HepG2 (cell line): Measurements from ENCODE around the gene GNAL. TPM values are rescaled to one million over a fixed set of nuclear protein-coding genes. Genes with fewer than 3 reads are reported as not detected.

ENCODE experiments used
- CENPBD1 ChIP-seq: sonication (generic); formaldehyde crosslinking; IDR thresholded peaks from 2 replicates; pipeline ENCODE4 v1.8.0; 2022; ENCODE audit warnings: missing genetic modification reagents, low read depth, mild to moderate bottlenecking, borderline replicate concordance
- E2F1 ChIP-seq: sonication (generic); formaldehyde crosslinking; IDR thresholded peaks from 2 replicates; pipeline ENCODE4 v1.5.0; 2020; ENCODE audit warnings: missing genetic modification reagents
- ELK4 ChIP-seq: sonication (generic); formaldehyde crosslinking; IDR thresholded peaks from 2 replicates; pipeline ENCODE4 v1.9.0; 2021; ENCODE audit warnings: missing genetic modification reagents, borderline replicate concordance
- FOXJ3 ChIP-seq: sonication (generic); formaldehyde crosslinking; IDR thresholded peaks from 2 replicates; pipeline ENCODE4 v1.4.0; 2020; ENCODE audit warnings: missing genetic modification reagents, mild to moderate bottlenecking, borderline replicate concordance
- IRF1 ChIP-seq: sonication (generic); formaldehyde crosslinking; IDR thresholded peaks from 2 replicates; pipeline ENCODE4 v1.4.0; 2020; ENCODE audit warnings: low read depth, mild to moderate bottlenecking, missing genetic modification reagents
- JUNB ChIP-seq: sonication (generic); formaldehyde crosslinking; IDR thresholded peaks from 2 replicates; pipeline ENCODE4 v1.8.0; 2022; ENCODE audit warnings: missing genetic modification reagents, mild to moderate bottlenecking, borderline replicate concordance
- KDM3A ChIP-seq: IDR thresholded peaks from 2 replicates; pipeline ENCODE4 v1.6.1; 2018; ENCODE audit warnings: low read depth, missing compliant biosample characterization
- KLF9 ChIP-seq: IDR thresholded peaks from 2 replicates; pipeline ENCODE4 v1.6.1; 2016; ENCODE audit warnings: low read depth
- NKX3-1 ChIP-seq: sonication (generic); formaldehyde crosslinking; IDR thresholded peaks from 2 replicates; pipeline ENCODE4 v1.5.0; 2020; ENCODE audit warnings: missing genetic modification reagents
- NR2F6 ChIP-seq, 2 experiments: IDR thresholded peaks; 2 replicates each; pipeline ENCODE4 v1.6.1; 2016; ENCODE audit warnings: antibody characterized with exemption in 1 of 2, mild to moderate bottlenecking in 1 of 2
- RARA ChIP-seq: IDR thresholded peaks from 2 replicates; pipeline ENCODE4 v1.6.1; 2016; ENCODE audit warnings: missing genetic modification reagents, missing compliant biosample characterization
- TBL1XR1 ChIP-seq: fragments of 150-350 bp; IDR thresholded peaks from 2 replicates; pipeline ENCODE4 v1.6.1; 2014; ENCODE audit warnings: borderline replicate concordance, low read length; ENCODE audit not compliant: partially characterized antibody
- TEAD2 ChIP-seq: sonication (generic); formaldehyde crosslinking; IDR thresholded peaks from 2 replicates; pipeline ENCODE4 v1.9.0; 2021; ENCODE audit warnings: missing genetic modification reagents
- ZNF180 ChIP-seq: sonication (generic); formaldehyde crosslinking; IDR thresholded peaks from 2 replicates; pipeline ENCODE4 v1.4.0; 2020; ENCODE audit warnings: low read depth, missing genetic modification reagents, borderline replicate concordance
- ZNF546 ChIP-seq: sonication (generic); formaldehyde crosslinking; conservative IDR thresholded peaks from 2 replicates; pipeline ENCODE4 v1.8.1; 2023; ENCODE audit warnings: mild to moderate bottlenecking, missing genetic modification reagents
- ZNF558 ChIP-seq: sonication (generic); formaldehyde crosslinking; IDR thresholded peaks from 2 replicates; pipeline ENCODE4 v1.9.0; 2022; ENCODE audit warnings: mild to moderate bottlenecking, missing genetic modification reagents, borderline replicate concordance
- ZNF577 ChIP-seq: sonication (generic); formaldehyde crosslinking; IDR thresholded peaks from 2 replicates; pipeline ENCODE4 v1.4.0; 2020; ENCODE audit warnings: mild to moderate bottlenecking, low read depth, missing genetic modification reagents, borderline replicate concordance
- ZNF598 ChIP-seq: sonication (generic); formaldehyde crosslinking; IDR thresholded peaks from 2 replicates; pipeline ENCODE4 v1.5.1; 2020; ENCODE audit warnings: mild to moderate bottlenecking, missing genetic modification reagents, borderline replicate concordance
- ZNF609 ChIP-seq: sonication (generic); formaldehyde crosslinking; IDR thresholded peaks from 2 replicates; pipeline ENCODE4 v1.4.0; 2020; ENCODE audit warnings: mild to moderate bottlenecking, missing genetic modification reagents, borderline replicate concordance
- polyA plus RNA-seq, 8 experiments: library from polyadenylated mRNA; depleted of rRNA in 3 of 8; stranded (reverse) in 7 of 8; unstranded in 1 of 8; fragments of >200 nt; fragmentation: Illumina TruSeq in 4 of 8; extraction: Trizol in 4 of 8; gene quantifications; 2 replicates each; pipeline versions ENCODE4 v1.2.1 to v1.2.3, GENCODE V29; 2011 to 2016; ENCODE audit warnings: low read depth in 4 of 8, missing spikeins in 1 of 8, mixed read lengths in 1 of 8; ENCODE audit not compliant: insufficient read depth in 1 of 8
- total RNA-seq, 5 experiments: library from RNA; depleted of rRNA; stranded (reverse); fragments of >200 nt; fragmentation: Illumina TruSeq; extraction: Trizol; gene quantifications; 2 replicates each; pipeline ENCODE4 v1.2.3, GENCODE V29; 2016; ENCODE audit warnings: low read depth in 1 of 5

The GNAL gene
- total and polyA plus RNA-seq, 2 of the 13 experiments (the other 11 are each of a cell fraction or from before 2014, with no cell fraction given) = 0.87 to 1.4 TPM

- TF ChIP-seq ZNF577 (no peak), TEAD2 (0 out of 2 replicates have a peak, but pooled peaks have one; percentile 77), ZNF546 (CRISPR knock-in tag) (no peak; the same call in 1 of the 2 replicates), KLF9 (CRISPR knock-in tag) (no peak), CENPBD1 (CRISPR knock-in tag) (no peak), IRF1 (CRISPR knock-in tag) (no peak), NKX3-1 (no peak), KDM3A (CRISPR knock-in tag) (no peak), FOXJ3 (CRISPR knock-in tag) (no peak), JUNB (CRISPR knock-in tag) (no peak), ELK4 (CRISPR knock-in tag) (0 out of 2 replicates have a peak, but pooled peaks have one; percentile 68), RARA (no peak), ZNF180 (CRISPR knock-in tag) (0 out of 2 replicates have a peak, but pooled peaks have one; percentile 36), E2F1 (CRISPR knock-in tag) (no peak), ZNF598 (CRISPR knock-in tag) (no peak), TBL1XR1 (no peak), NR2F6 (IDR thresholded peaks at IDR 0.05) (no peak), NR2F6 (CRISPR knock-in tag; IDR thresholded peaks at IDR 0.05) (no peak), ZNF558 (CRISPR knock-in tag) (no peak; the same call in 1 of the 2 replicates), ZNF609 (CRISPR knock-in tag) (no peak)
Measured at GRCh38 chr18:11689669-11690565, 853 bp downstream of the GNAL start (continued).
